SK-N-SH (cell line): ENCODE measurements around the gene KLHL26.

Experiments used
- EP300 ChIP-seq, 2 experiments: IDR thresholded peaks; 2 replicates each; pipeline versions ENCODE4 v1.4.0 to v1.6.1; 2012; ENCODE audit warnings: borderline replicate concordance in 1 of 2, low read depth in 1 of 2, low read length in 1 of 2
- FOXJ3 ChIP-seq: sonication (generic); formaldehyde crosslinking; IDR thresholded peaks from 2 replicates; pipeline ENCODE4 v1.5.1; 2020; ENCODE audit warnings: mild to moderate bottlenecking, missing genetic modification reagents
- GABPA ChIP-seq: IDR thresholded peaks from 2 replicates; pipeline ENCODE4 v1.4.0; 2012; ENCODE audit warnings: low read depth, mild to moderate bottlenecking
- NFIC ChIP-seq: IDR thresholded peaks from 2 replicates; pipeline ENCODE4 v1.4.0; 2012; ENCODE audit warnings: borderline replicate concordance
- POLR2AphosphoS5 ChIP-seq: IDR thresholded peaks from 2 replicates; pipeline ENCODE4 v1.6.1; 2012; ENCODE audit warnings: low read depth, low read length
- SIN3A ChIP-seq: IDR thresholded peaks from 2 replicates; pipeline ENCODE4 v1.6.1; 2012; ENCODE audit warnings: low read depth, mild to moderate bottlenecking, low read length, moderate library complexity, borderline replicate concordance
- TF ChIP-seq, protein P1 (sequence below): fragments of 200-600 bp; sonication (generic); IDR thresholded peaks from 2 replicates; pipeline ENCODE4 v1.6.1; 2017; ENCODE audit warnings: antibody characterized with exemption, mild to moderate bottlenecking, moderate library complexity

DNA sequence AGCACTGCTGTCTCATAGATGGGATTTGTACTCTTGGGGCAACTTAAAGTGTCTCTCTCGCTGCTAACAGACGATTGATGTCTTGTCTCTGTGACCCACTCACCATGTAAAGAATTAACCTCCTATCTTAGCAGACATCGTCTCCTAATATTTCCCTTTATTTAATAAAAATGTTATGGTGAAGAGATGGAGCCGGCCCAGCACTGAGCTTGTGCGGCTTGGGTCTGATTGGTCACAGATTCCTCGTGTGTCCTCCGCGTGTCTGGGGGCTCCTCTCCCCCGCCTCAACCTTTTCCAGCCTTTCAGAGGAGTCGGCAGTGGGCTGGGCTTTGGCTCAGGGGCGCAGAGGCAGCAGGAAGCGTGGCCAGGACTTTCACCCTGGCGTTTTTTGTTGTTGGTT lies 33.5 kb downstream of the KLHL26 start:
- TF ChIP-seq GABPA = no peak
- no peak for TF ChIP-seq EP300 (IDR thresholded peaks at IDR 0.05; ENCODE audit: borderline replicate concordance in 1 of 2, low read depth in 1 of 2, low read length in 1 of 2)
- no peak for TF ChIP-seq NFIC
- TF ChIP-seq, protein P1, sequence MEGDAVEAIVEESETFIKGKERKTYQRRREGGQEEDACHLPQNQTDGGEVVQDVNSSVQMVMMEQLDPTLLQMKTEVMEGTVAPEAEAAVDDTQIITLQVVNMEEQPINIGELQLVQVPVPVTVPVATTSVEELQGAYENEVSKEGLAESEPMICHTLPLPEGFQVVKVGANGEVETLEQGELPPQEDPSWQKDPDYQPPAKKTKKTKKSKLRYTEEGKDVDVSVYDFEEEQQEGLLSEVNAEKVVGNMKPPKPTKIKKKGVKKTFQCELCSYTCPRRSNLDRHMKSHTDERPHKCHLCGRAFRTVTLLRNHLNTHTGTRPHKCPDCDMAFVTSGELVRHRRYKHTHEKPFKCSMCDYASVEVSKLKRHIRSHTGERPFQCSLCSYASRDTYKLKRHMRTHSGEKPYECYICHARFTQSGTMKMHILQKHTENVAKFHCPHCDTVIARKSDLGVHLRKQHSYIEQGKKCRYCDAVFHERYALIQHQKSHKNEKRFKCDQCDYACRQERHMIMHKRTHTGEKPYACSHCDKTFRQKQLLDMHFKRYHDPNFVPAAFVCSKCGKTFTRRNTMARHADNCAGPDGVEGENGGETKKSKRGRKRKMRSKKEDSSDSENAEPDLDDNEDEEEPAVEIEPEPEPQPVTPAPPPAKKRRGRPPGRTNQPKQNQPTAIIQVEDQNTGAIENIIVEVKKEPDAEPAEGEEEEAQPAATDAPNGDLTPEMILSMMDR = no peak
- no peak for TF ChIP-seq FOXJ3 (CRISPR knock-in tag)
- no peak for TF ChIP-seq POLR2AphosphoS5
- TF ChIP-seq SIN3A = no peak
